Cardiac septum (tissue), 1 donor: ENCODE data around the gene MED27. TPM values are rescaled to one million over a fixed set of nuclear protein-coding genes. Genes with fewer than 3 reads are reported as not detected.

Experiments used
- DNase-seq: peaks from one replicate; pipeline ENCODE4 v3.0.0-alpha.2; 2020; ENCODE audit warnings: low spot score
- intact Hi-C: fragments of 100-400 bp; cut with DNase I; formaldehyde crosslinking; loops from one replicate; pipeline ENCODE4 v1.14.0; 2022
- total RNA-seq: library from RNA; stranded (reverse); fragmentation: NEBNext Ultra II Directional; extraction: Animal tissue kit (Norgen Biotek cat#: 25700); gene quantifications from one replicate; pipeline ENCODE4 v1.2.1, GENCODE V29; 2021
- donor health status: DM: no; HTN: no; CAD: no.

Gene MED27
- total RNA-seq, 1 donor from 2014 or later, result 19.2 TPM

DNA sequence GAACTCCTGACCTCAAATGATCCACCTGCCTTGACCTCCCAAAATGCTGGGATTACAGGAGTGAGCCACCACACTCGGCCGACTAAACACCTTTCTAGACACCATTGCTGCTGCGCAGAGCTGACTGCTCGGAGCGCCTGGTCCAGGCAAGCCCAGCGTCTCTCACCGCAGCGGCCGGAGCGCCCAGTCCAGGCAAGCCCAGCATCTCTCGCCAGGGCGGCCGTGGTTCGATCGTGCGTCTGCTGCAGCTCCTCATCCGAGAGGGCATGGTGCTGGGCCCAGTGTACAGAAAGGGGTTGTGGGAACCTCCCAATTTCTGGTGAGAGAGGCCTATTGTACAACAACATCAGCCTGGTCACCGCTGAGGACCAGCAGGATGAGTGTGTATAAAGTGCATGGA lies 230.3 kb downstream of the MED27 start:
- intact Hi-C loops, result no loop called here
- no peak for DNase-seq

GRCh38 chr9:131848570-131849160 lies 231.0 kb downstream of the MED27 start:
- DNase-seq, result no peak
- intact Hi-C loops, result no loop called here

- intact Hi-C loops, result no loop called here
- DNase-seq, result no peak
Measured at GRCh38 chr9:131847665-131848354, 231.9 kb downstream of the MED27 start.

- no peak for DNase-seq
- intact Hi-C loops, result no loop called here
Measured at GRCh38 chr9:131845305-131846298, 234.1 kb downstream of the MED27 start.

GRCh38 chr9:131844745-131845118 lies 234.9 kb downstream of the MED27 start:
- no peak for DNase-seq
- intact Hi-C loops, result no loop called here

GRCh38 chr9:131843989-131844744 lies 235.5 kb downstream of the MED27 start:
- intact Hi-C loops, result no loop called here

DNA sequence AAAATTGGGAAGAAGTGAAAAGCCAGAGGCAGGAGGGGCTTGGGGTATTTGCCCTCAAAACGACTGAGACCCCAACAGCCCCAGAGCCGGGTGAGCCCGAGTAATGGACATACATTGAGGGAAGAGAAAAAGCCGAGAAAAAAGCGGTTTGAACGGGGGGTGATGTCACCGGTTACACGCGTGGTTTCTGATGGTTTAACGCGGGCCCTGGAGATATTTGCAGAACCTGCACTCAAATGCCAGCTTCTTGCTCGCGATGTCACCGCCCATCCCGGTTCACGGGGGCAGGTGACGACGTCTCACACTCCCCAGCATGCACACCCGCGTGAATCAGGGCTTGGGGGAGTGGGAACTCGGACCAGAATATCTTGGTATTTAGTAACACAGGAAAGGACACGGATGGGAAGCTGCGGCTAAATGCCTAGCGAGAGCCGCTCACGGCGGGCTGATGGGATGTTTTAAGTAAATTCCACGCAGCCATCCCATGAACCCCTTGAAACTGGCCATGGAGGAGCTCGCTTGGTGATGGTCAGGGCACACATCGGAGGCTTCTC lies 237.8 kb downstream of the MED27 start:
- intact Hi-C loops, result no loop called here

More at GRCh38 chr9:131843989-131844744, 235.5 kb downstream of the MED27 start:
- DNase-seq, result no peak

DNA sequence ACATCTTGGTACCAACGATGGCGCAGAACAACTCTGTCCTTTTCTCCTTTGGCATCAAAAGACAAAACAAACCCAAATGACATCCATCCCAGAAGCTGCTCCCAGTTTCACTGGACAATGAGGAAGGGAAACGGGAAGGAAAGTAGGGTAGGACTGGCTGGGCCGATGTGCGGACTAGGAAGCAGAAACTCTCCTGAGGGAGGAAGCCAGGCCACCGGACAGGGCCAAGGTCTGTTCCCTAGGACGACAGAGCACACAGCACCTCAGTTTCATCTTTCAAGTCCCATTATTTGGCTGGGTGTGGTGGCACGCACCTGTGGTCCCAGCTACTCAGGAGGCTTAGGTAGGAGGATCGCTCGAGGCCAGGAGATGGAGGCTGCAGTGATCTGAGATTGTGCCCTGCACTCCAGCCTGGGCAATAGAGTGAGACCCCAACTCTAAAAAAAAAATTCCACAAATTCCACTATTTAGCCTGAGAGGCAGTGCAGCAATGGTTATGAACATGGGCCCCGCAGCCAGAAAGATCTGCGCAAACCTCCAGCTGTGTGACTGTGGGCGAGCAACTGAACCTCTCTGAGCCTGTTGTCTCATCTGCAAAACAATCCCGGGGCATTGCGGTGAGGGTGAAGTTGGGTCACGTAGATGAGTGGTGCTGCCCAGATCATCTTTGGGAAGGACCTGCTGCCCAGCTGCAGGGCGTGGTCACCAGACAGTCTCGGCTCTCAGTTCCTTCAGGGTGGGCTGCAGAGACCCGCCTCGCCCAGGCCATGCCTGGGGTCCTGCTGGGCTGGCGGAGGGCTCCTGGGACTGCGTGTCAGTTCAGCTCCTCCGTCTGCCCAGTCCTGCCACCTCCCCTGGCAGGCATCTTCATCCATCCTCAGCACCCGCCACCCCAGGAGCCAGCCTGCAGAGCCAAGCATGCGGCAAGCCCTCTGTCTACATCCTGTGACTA lies 238.6 kb downstream of the MED27 start:
- DNase-seq, result no peak
- intact Hi-C loops, result no loop called here

More for the DNA sequence above, 237.8 kb downstream of the MED27 start:
- no peak for DNase-seq

- intact Hi-C loops, result no loop called here
- no peak for DNase-seq
Measured at GRCh38 chr9:131840220-131840619, 239.4 kb downstream of the MED27 start.

DNA sequence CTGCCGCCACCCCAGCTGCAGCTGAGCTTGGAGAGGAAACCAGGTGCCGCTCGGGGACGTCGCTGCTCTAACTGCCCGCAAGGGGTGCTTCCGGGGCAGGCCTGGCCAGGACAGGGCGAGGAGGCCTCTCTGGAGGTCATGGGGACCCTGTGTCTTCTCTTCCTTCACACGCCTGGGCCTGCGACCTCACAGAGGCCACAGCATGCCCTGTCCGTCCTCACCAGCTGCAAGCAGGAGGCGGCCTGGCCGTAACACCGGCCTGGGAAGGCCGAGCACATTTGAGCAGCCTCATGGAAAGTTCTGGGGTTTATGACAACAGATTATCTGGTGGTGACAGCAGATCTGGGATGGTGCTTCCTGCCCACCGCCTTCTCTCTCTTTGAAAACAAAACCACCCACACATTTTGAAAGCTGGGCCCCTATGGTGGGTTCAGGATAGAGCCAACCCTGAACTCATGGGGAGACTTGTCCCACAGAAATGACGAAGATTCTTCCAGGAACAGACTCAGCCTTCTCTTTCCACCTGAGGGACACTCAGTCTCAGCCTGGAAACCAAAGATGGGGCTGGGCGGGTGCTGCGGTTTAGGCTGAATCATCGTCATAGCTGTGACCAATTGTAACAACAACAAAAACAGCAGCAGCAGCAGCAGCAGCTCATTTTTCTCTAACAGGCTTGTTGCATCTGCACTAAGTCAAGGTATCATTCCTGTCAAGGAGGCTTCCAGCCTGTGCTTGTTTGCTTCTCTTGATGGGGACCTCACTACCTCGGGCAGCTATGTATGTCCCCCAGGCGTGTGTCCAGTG lies 240.2 kb downstream of the MED27 start:
- intact Hi-C loops, result loop anchor here (5.0 kb wide), 1 partner anchor 398 kb away; no protein-coding TSS in a partner anchor

GRCh38 chr9:131838530-131839280 lies 241.0 kb downstream of the MED27 start:
- intact Hi-C loops, result loop anchor here (5.0 kb wide), 1 partner anchor 399 kb away; no protein-coding TSS in a partner anchor
- no peak for DNase-seq

More for the DNA sequence above, 240.2 kb downstream of the MED27 start:
- DNase-seq, result no peak

- intact Hi-C loops, result loop anchor here (5.0 kb wide), 1 partner anchor 399 kb away; no protein-coding TSS in a partner anchor
- no peak for DNase-seq
Measured at GRCh38 chr9:131837836-131838235, 241.8 kb downstream of the MED27 start.

DNA sequence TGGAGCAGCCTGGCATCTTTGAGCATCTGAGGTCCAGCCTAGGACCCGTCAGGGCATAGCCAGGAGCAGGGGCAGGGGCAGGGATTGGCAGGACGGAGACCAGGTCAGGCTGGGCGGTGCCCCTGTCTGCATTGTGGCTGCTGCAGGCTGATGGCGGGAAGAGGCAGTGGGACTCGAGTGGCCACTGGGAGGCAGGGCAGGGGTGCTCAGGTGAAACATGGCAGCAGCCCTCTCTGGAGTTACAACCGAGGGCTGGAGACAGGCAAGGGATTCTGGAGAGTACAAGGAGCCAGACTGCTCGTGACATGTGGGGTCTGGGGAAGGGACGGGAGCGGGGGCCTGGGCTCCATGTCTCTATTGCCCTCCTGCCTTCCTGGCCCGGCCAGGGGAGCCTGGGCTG lies 242.4 kb downstream of the MED27 start:
- intact Hi-C loops, result loop anchor here (5.0 kb wide), 1 partner anchor 400 kb away; no protein-coding TSS in a partner anchor
- DNase-seq, result no peak

- intact Hi-C loops, result loop anchor here (5.0 kb wide), 1 partner anchor 401 kb away; no protein-coding TSS in a partner anchor
- DNase-seq, result no peak
Measured at GRCh38 chr9:131836607-131837315, 242.9 kb downstream of the MED27 start.

- intact Hi-C loops, result loop anchor here (5.0 kb wide), 1 partner anchor 401 kb away; no protein-coding TSS in a partner anchor
Measured at GRCh38 chr9:131836021-131836420, 243.6 kb downstream of the MED27 start.

More at GRCh38 chr9:131836021-131836420, 243.6 kb downstream of the MED27 start:
- DNase-seq, result no peak
